ENCODE measurements around the gene DGKK.
"Not testable (repeated sequence)": the region's sequence is repeated elsewhere in the genome, so short reads cannot be mapped to it uniquely, and the experiment has no call there.

The DGKK gene

DNA sequence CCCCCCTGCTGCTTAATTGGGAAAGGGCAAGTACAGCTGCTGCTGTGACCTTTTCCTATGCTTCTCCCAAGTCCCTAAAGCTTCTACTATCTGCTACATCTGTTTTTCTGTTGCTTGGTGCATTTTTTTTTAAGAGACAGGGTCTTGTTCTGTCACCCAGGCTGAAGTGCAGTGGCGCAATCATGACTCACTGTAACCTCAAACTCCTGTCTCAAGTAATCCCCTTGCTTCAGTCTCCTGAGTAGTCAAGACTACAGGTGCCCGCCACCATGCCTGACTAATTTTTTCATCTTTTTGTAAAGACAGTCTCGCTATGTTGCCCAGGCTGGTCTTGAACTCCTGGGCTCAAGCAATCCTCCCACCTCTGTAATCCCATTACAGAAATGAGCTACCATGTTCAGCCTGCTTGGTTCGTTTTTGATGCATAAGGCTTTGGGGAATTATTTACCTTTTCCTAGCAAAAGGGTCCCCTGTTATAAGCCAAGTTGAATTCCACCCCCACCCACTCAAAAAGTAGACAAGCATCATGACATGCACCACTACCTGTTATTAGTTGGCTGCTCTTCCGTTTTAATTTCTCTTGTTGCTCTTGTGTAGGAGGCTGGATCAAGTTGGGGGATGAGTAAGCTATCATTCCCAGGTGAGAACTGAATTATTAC lies 39.6 kb downstream of the DGKK start:
- DNase-seq, result no peak

DNA sequence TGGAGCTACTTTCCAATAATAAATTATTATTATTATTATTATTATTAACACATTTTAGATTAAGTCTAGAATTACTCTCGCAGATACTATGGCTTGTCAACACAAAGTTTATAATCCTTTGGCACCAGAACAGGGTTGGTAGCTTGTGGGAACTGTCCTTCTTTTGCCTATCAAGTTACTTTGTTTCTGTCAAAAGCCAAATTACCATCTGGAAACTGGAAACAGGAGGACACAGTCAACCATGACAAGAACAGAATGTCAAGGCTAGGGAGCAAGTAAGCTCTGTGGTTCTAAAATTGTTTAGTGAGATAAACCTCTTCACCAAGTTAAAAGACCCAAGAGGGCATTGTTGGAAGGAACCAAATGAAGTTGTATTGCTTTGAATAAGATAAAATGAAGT lies 42.5 kb downstream of the DGKK start:
- DNase-seq, result no peak

DNA sequence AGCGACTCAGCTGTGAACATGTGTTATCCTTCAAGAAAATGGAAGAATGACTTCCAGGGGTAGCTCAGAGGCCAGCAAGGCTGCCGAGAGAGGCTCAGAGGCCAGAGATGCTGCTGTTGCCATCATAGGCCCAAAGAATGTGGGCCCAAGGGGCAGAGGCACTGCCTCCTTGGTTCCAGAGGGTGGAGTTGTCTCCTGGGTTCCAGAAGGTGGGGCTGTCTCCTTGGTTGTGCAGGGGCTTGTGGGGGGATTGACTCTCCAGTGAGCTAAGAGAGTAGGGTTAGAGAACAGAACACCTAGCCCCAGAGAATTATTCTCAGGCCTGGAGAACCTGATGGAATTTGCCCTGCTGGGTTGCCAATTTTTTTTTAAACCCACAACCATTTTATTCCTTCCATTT lies 62.6 kb downstream of the DGKK start:
- DNase-seq, result no peak

DNA sequence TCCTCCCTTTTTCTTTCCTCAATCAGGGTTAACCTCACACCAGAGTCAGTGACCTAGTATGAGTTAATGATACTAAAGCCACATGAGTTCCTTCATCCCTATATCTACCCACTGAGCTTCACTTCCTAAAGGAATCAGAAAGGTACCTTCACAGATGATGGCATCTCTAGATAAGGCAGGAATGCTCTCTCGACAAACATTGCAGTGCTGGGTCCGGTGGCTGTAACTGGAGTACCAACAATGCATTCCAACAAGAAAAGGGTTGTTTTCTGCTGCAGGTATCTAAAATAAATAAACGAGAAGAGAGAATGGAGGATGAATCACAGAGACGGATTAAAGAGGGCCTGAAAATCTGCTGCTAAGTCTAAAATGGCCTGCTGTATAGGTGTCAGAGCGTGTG lies 66.7 kb downstream of the DGKK start:
- no peak for DNase-seq

DNA sequence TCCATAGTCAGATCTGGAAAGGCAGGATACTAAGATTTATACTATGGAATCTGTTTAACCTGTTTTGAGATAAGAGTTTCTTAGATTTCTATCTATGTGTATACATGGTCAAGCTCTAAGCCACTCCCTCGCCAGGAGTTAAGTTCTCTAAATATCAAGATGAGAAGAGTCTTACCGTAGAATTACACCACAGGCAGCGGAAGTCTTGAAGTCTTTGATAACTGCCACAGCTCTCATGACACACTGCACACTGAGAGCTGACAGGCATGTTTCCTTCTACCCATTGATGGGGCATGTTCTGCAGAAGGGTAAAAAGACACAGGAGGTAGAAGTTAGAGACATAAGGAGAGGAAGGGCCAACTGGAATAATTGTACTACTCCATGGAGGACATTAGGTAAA lies 67.7 kb downstream of the DGKK start:
- no peak for DNase-seq

DNA sequence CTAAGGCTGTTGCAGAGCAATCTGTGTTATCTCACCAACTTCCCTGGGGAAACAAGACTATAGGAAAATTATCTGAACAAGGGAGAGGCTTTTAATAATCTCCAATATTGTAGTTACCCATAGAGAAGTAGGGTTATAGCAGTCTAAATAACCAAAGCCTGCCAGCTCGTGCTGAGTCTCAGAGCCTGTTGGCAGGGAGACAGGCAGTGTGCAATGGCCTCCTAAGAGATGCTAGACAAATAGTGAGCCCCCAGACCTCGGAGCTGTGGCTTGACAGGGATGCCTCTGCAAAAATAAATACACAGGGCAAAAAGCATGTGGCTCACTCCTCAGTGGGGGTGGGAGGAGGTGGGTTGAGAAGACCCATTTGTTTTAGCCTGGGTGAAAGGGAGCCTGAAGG lies 76.7 kb downstream of the DGKK start:
- no peak for DNase-seq

DNA sequence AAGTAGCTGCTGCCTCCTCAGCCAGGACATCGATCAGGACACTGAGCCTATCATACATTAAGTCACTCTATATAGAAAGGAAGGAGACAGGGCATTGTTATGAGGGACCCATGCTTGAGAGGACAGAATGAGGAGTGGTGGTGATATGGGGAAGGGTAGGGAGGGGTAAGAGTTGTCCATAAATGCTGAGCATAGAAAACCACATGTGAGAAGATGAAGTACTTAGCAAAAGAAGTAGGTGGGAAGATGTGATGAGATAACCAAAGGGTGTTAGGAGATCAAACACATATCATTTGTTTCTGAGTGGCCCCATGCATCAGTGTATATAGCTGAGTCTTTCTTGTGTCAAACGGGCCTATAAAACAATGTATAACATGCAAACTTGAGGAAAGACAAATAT lies 84.1 kb downstream of the DGKK start:
- DNase-seq, result no peak

DNA sequence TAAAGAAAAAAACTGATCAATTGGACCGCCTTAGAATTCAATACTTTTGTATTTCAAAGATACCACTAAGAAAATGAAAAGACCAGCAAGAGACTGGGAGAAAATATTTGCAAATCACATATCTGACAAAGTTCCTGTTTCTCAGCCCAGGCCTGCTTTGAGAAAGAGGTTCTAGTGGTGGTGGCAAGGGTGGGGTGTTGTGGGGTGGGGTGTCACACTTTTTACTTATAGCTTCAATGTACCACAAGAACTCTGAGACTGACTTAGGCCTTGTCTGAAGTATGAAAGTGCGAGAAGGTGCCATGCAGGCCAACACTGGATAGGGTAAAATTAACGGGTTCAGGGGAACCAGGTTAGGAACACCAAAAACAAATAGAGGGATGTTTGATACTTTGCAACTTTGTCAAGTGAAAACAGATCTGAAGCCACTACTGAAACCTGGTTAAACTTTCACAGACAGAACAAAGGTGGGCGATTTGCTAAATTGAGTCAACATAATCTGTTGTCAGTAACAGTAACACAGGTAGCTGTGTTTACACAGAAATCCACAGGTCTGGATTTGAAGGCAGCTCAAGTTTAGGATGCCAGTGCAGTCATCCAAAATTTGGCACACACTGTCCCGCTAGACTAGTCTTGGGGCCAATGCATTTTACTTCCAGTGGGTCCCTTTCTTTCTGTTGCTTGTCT lies 88.8 kb downstream of the DGKK start:
- DNase-seq, result no peak

DNA sequence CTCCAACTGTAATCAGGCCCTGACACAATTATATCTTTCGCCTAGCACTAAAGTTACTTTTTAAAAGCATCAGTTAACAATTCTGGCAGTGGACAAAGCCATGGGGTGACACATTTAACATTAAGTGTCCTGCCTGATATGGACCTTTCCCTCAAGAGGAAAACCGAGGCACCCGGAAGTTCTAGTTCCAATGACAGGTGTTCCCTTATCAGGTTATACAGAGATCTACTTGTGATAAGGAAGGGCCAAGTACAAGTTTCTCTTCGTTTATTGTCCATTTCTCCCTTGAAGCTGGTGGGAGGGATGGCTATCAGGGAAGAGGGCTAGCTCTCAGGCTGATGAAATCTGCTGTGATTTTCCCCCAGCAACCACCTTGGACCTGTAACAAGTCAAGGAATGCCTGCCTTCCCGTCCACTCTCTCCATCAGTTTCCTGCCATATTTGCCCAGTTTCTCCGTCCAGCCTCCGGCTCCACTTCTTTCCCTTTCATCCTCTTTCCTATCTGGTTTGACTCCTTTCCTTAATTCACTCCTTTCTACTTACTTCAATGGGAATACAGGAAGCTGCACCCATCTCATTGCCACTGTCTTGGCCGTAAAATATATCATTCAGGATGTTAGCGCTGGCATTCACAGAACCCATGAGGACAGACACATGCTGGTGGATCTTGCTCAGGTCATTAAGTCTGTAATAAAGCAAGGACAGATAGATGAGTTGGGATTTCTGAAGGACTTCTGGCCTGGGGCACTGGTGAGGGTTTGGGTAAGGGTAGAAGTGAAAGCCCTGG lies 95.0 kb downstream of the DGKK start:
- no peak for DNase-seq

DNA sequence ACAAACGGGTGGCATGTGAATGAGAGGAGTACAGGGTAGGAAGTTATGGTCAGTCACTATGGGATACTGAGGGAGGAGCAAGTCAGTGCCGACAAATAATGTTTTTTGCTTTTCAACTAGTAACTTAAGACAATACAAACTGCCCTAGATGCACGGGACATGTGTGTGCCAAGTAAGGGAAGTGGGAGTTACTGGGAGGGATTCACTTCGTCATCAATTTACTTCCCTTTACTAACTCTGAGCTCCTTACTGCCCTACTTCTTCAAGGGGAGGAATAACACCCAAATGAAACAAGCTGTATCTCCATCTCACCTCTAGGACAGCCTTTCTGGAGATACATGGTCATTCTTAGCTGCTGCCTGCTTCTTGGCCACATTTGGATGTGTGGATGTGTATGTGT lies 97.7 kb downstream of the DGKK start:
- DNase-seq, result no peak

DNA sequence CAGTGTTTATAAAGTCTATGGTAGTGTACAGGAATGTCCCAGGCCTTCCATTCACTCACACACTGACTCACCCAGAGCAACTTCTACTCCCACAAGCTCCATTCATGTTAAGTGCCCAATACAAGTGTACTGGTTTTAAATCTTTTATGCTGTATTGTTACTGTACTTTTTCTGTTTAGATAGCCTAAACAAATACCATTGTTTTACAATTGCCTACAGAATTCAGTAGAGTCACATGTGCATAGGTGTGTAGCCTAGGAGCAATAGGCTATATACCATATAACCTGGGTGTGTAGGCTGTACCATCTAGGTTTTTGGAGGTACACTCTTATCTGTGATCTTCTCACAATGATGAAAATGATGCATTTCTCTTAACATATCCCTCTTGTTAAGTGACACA lies 126.7 kb downstream of the DGKK start:
- no peak for DNase-seq

DNA sequence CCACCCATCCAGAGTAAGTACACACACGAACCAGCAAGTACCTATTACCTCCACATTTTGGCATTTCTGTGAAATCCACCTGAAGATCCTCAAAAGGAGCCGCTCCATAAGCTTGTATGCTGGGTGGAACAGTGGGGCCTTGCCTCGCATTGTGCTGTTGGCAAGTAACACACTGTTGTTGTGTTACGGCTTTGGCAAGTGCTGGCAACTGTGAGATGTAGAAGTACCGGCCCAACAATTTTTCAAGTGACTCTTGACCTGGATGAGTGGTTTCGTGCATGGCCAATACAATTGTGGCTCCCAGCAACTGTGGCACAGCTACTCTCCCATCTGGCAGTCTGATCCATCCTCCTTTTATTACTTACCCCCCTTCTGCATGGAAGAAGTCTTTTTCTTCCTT lies 137.3 kb downstream of the DGKK start:
- DNase-seq, result no peak

DNA sequence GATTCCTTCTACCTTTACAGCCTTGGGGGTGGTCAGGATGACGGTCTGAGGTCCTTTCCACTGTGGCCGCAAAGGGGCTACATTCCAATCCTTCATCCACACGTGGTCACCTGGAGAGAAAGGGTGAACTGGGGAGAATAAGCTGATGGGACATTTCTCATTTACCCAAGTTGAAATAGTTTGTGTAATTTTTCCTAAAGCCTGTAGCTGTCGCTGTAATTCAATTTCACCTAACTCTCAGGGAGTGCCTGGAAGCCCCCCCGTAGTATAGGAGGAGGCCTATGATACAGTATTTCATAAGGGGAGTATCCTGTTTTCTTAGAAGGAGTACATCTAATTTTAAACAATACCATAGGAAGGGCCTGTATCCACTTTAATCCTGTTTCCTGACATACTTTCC lies 138.0 kb downstream of the DGKK start:
- DNase-seq, result not testable (repeated sequence)

DNA sequence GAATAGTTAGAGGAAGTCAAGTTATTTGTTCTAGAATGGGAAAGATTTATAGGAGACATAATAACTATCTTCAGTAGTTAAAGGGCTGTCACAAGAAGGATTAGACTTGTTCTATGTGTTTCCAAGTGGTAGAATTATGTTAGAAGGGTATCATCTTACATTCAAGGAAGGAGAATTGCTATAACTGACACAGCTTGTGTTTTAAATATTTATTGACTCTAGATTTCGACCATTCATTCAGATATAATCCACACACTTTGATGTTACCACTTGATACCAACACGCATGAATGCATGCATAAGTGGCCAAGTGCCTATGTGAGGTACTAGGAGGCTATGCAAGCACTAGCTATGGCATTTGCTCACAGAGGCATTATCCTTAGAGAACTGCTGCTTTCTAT lies 143.4 kb downstream of the DGKK start:
- no peak for DNase-seq
